ENCODE results near the gene ACKR4. TPM values are rescaled to one million over a fixed set of nuclear protein-coding genes. Genes with fewer than 3 reads are reported as not detected.

The ACKR4 gene
- total and polyA plus RNA-seq, 2 experiments from 2014 or later: 0.26 TPM; not detected in 1

DNA sequence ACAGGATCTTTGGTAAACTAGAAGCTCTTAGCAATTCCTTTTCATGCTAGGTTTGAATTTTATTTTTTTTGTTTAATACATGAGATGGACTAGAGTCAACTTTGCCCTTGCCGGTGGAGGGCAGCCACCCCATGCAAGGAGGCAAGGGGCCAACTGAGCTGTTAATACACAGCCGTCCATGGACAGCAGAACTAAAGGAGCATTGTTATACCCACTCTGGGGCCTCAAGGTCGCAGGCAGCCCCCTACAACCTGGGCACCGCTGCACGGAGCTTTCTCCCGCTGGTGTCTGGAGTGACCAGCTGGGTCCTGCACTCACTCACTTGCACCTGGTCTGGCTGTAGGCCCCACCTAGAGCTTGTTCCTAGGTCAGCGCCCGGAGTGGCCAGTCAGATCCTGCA is 47.9 kb upstream of the ACKR4 start:
- no peaks in the 10 kb centered on the region for H3K9me3 Mint-ChIP-seq
- H3K27me3 Mint-ChIP-seq (ENCODE audit: insufficient read depth, low read depth, poor library complexity): no peaks in the 10 kb centered on the region
- Histone ChIP-seq H3K9me2 (ENCODE audit: insufficient read depth) (no peaks in the 10 kb centered on the region), H3K4me1 (ENCODE audit: insufficient read depth) (0 out of 2 replicates have a peak, but pooled peaks cover 4% of the 10 kb centered on the region), H4K20me1 (replicated peaks; ENCODE audit: insufficient read depth) (no peaks in the 10 kb centered on the region), H3K4me3 (no peak overlapping the region), H3K4me2 (no peak overlapping the region), H3K27ac (ENCODE audit: low read depth) (no peak overlapping the region), H3K79me2 (replicated peaks; ENCODE audit: insufficient read depth) (no peaks in the 10 kb centered on the region), H3F3A (replicated peaks; ENCODE audit: low read depth) (no peaks in the 10 kb centered on the region), H2AFZ (no peak overlapping the region), H3K27me3 (ENCODE audit: insufficient read depth) (no peaks in the 10 kb centered on the region), H3K36me3 (ENCODE audit: insufficient read depth) (no peaks in the 10 kb centered on the region)
- no peak for TF ChIP-seq ZNF331 (CRISPR knock-in tag; IDR thresholded peaks at IDR 0.05; ENCODE audit: low read depth)
- H3K36me3 Mint-ChIP-seq (ENCODE audit: low read depth): no peaks in the 10 kb centered on the region
- no peak overlapping the region for H3K4me3 Mint-ChIP-seq
- no peak for ATAC-seq
- DNase-seq (ENCODE audit: low spot score): no peak
- H3K27ac Mint-ChIP-seq: no peak overlapping the region
- H3K4me1 Mint-ChIP-seq: peaks cover 5% of the 10 kb centered on the region; the same call in 1 of the 3 replicates

DNA sequence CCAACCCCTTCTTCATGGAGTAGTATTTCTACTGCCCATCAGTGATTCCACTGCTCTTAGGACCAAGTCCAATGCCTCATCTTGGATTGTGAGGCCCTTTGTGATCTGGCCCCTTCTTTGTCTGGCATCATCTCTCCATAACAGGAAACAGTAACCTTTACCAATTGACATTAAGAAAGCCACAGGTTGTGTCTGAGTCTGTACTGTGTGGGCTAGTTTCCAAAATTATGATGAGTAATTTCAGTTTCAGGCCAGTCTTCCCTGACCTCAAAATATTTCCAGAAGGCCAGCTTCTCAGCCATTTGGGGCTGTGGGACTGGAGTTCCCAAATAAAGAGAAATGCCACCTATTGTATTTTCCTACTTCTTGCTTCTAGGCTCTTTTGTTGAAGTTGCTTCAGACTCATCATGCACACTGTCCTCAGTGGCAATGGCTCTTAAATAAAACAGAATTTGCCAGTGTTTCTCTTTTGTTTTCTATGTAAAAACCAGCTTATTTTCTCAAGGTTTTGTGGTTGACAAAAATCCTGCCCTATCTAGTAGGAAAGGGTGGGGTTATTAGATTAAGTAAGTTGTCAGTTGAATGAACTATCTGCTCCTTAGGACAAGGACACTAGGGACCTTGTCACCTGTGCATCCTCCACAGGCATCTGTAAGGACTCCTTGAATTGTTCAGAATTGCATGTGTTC is 47.0 kb upstream of the ACKR4 start:
- no peaks in the 10 kb centered on the region for H3K79me2 ChIP-seq (replicated peaks; ENCODE audit: insufficient read depth)
- Mint-ChIP-seq H3K27me3 (ENCODE audit: insufficient read depth, low read depth, poor library complexity) (no peaks in the 10 kb centered on the region), H3K4me3 (no peak overlapping the region), H3K36me3 (ENCODE audit: low read depth) (no peaks in the 10 kb centered on the region), H3K4me1 (peaks cover 12% of the 10 kb centered on the region), H3K27ac (no peak overlapping the region), H3K9me3 (no peaks in the 10 kb centered on the region)
- no peak for ATAC-seq
- H3K27me3 ChIP-seq (ENCODE audit: insufficient read depth): no peaks in the 10 kb centered on the region
- H3F3A ChIP-seq (replicated peaks; ENCODE audit: low read depth): no peaks in the 10 kb centered on the region
- no peaks in the 10 kb centered on the region for H4K20me1 ChIP-seq (replicated peaks; ENCODE audit: insufficient read depth)
- no peak overlapping the region for H2AFZ ChIP-seq
- no peak overlapping the region for H3K4me2 ChIP-seq
- no peak overlapping the region for H3K4me3 ChIP-seq
- H3K36me3 ChIP-seq (ENCODE audit: insufficient read depth): no peaks in the 10 kb centered on the region
- peaks cover 12% of the 10 kb centered on the region; the same call in 1 of the 2 replicates for H3K4me1 ChIP-seq (ENCODE audit: insufficient read depth)
- no peaks in the 10 kb centered on the region for H3K9me2 ChIP-seq (ENCODE audit: insufficient read depth)
- no peak for DNase-seq (ENCODE audit: low spot score)
- H3K27ac ChIP-seq (ENCODE audit: low read depth): no peak overlapping the region
- TF ChIP-seq POLR2AphosphoS5 (IDR thresholded peaks at IDR 0.05; ENCODE audit: low read depth) (no peak), EZH2 (IDR thresholded peaks at IDR 0.05; ENCODE audit: low read depth, unreplicated experiment) (no peak), STAT1 (IDR thresholded peaks at IDR 0.05; ENCODE audit: unreplicated experiment) (no peak), NANOG (IDR thresholded peaks at IDR 0.05; ENCODE audit: borderline replicate concordance) (no peak), ZNF331 (CRISPR knock-in tag; IDR thresholded peaks at IDR 0.05; ENCODE audit: low read depth) (no peak), JUNB (IDR thresholded peaks at IDR 0.05; ENCODE audit: unreplicated experiment) (no peak), EZH2phosphoT487 (IDR thresholded peaks at IDR 0.05; ENCODE audit: unreplicated experiment) (no peak), ZNF114 (CRISPR knock-in tag; IDR thresholded peaks at IDR 0.05) (no peak)
- TF ChIP-seq, protein P1, sequence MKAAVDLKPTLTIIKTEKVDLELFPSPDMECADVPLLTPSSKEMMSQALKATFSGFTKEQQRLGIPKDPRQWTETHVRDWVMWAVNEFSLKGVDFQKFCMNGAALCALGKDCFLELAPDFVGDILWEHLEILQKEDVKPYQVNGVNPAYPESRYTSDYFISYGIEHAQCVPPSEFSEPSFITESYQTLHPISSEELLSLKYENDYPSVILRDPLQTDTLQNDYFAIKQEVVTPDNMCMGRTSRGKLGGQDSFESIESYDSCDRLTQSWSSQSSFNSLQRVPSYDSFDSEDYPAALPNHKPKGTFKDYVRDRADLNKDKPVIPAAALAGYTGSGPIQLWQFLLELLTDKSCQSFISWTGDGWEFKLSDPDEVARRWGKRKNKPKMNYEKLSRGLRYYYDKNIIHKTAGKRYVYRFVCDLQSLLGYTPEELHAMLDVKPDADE (IDR thresholded peaks at IDR 0.05): no peak
- TF ChIP-seq, protein P2, sequence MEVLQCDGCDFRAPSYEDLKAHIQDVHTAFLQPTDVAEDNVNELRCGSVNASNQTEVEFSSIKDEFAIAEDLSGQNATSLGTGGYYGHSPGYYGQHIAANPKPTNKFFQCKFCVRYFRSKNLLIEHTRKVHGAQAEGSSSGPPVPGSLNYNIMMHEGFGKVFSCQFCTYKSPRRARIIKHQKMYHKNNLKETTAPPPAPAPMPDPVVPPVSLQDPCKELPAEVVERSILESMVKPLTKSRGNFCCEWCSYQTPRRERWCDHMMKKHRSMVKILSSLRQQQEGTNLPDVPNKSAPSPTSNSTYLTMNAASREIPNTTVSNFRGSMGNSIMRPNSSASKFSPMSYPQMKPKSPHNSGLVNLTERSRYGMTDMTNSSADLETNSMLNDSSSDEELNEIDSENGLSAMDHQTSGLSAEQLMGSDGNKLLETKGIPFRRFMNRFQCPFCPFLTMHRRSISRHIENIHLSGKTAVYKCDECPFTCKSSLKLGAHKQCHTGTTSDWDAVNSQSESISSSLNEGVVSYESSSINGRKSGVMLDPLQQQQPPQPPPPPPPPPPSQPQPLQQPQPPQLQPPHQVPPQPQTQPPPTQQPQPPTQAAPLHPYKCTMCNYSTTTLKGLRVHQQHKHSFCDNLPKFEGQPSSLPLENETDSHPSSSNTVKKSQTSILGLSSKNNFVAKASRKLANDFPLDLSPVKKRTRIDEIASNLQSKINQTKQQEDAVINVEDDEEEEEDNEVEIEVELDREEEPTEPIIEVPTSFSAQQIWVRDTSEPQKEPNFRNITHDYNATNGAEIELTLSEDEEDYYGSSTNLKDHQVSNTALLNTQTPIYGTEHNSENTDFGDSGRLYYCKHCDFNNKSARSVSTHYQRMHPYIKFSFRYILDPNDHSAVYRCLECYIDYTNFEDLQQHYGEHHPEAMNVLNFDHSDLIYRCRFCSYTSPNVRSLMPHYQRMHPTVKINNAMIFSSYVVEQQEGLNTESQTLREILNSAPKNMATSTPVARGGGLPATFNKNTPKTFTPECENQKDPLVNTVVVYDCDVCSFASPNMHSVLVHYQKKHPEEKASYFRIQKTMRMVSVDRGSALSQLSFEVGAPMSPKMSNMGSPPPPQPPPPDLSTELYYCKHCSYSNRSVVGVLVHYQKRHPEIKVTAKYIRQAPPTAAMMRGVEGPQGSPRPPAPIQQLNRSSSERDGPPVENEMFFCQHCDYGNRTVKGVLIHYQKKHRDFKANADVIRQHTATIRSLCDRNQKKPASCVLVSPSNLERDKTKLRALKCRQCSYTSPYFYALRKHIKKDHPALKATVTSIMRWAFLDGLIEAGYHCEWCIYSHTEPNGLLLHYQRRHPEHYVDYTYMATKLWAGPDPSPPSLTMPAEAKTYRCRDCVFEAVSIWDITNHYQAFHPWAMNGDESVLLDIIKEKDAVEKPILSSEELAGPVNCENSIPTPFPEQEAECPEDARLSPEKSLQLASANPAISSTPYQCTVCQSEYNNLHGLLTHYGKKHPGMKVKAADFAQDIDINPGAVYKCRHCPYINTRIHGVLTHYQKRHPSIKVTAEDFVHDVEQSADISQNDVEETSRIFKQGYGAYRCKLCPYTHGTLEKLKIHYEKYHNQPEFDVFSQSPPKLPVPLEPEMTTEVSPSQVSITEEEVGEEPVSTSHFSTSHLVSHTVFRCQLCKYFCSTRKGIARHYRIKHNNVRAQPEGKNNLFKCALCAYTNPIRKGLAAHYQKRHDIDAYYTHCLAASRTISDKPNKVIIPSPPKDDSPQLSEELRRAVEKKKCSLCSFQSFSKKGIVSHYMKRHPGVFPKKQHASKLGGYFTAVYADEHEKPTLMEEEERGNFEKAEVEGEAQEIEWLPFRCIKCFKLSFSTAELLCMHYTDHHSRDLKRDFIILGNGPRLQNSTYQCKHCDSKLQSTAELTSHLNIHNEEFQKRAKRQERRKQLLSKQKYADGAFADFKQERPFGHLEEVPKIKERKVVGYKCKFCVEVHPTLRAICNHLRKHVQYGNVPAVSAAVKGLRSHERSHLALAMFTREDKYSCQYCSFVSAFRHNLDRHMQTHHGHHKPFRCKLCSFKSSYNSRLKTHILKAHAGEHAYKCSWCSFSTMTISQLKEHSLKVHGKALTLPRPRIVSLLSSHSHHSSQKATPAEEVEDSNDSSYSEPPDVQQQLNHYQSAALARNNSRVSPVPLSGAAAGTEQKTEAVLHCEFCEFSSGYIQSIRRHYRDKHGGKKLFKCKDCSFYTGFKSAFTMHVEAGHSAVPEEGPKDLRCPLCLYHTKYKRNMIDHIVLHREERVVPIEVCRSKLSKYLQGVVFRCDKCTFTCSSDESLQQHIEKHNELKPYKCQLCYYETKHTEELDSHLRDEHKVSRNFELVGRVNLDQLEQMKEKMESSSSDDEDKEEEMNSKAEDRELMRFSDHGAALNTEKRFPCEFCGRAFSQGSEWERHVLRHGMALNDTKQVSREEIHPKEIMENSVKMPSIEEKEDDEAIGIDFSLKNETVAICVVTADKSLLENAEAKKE (CRISPR knock-in tag; IDR thresholded peaks at IDR 0.05): no peak
- TF ChIP-seq, protein P3, sequence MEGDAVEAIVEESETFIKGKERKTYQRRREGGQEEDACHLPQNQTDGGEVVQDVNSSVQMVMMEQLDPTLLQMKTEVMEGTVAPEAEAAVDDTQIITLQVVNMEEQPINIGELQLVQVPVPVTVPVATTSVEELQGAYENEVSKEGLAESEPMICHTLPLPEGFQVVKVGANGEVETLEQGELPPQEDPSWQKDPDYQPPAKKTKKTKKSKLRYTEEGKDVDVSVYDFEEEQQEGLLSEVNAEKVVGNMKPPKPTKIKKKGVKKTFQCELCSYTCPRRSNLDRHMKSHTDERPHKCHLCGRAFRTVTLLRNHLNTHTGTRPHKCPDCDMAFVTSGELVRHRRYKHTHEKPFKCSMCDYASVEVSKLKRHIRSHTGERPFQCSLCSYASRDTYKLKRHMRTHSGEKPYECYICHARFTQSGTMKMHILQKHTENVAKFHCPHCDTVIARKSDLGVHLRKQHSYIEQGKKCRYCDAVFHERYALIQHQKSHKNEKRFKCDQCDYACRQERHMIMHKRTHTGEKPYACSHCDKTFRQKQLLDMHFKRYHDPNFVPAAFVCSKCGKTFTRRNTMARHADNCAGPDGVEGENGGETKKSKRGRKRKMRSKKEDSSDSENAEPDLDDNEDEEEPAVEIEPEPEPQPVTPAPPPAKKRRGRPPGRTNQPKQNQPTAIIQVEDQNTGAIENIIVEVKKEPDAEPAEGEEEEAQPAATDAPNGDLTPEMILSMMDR (conservative IDR thresholded peaks at IDR 0.05; ENCODE audit: low read depth in 2 of 2): no peak
